CD4-positive, alpha-beta memory T cell (primary cell): ENCODE measurements around the gene RRM1. TPM values are rescaled to one million over a fixed set of nuclear protein-coding genes. Genes with fewer than 3 reads are reported as not detected.
A peak's percentile ranks its signal among the peaks of the same experiment; 100 is the strongest.

Experiments
- CTCF ChIA-PET: fragments of 350-600 bp; sonication (Branson Sonifier 250); formaldehyde crosslinking; loops from one replicate; lab custom pipeline; 2021; ENCODE audit warnings: inconsistent platforms; ENCODE audit not compliant: partially characterized antibody; lab: Charles Lee
- POLR2A ChIA-PET: fragments of 350-600 bp; sonication (Branson Sonifier 250); formaldehyde crosslinking; loops from one replicate; lab custom pipeline; 2021; ENCODE audit not compliant: partially characterized antibody; lab: Charles Lee
- DNase-seq, 5 donors: peaks; one replicate each; pipeline versions ENCODE4 v3.0.0 to v3.0.0-alpha.2; 2020 to 2022; ENCODE audit warnings: mixed read lengths in 1 of 5
- H3K27ac ChIP-seq: one replicate; pipeline ENCODE4 v1.7.0; 2013; ENCODE audit warnings: low read depth, low read length
- H3K27me3 ChIP-seq: 2 replicates; pipeline ENCODE4 v1.7.0; 2013; ENCODE audit warnings: mild to moderate bottlenecking, low read length, moderate library complexity; ENCODE audit not compliant: insufficient read depth
- H3K36me3 ChIP-seq: 2 replicates; pipeline ENCODE4 v1.7.0; 2013; ENCODE audit warnings: mild to moderate bottlenecking, low read length, moderate library complexity; ENCODE audit not compliant: insufficient read depth
- H3K4me1 ChIP-seq: 2 replicates; pipeline ENCODE4 v1.7.0; 2013; ENCODE audit warnings: mild to moderate bottlenecking, low read length, moderate library complexity; ENCODE audit not compliant: insufficient read depth
- H3K4me3 ChIP-seq, 2 donors: one replicate each; pipeline ENCODE4 v1.7.0; 2013; ENCODE audit warnings: low read length in 2 of 2, mild to moderate bottlenecking in 1 of 2
- H3K9me3 ChIP-seq, 2 donors: one replicate each; pipeline ENCODE4 v1.7.0; 2013; ENCODE audit warnings: low read length in 2 of 2, control low read depth in 1 of 2; ENCODE audit not compliant: control insufficient read depth in 1 of 2
- H3K27ac Mint-ChIP-seq, 7 donors: one replicate each; pipeline ENCODE4 v1.8.0; 2020 to 2021; ENCODE audit warnings: mixed read lengths in 7 of 7, mild to moderate bottlenecking in 6 of 7, inconsistent platforms in 3 of 7, moderate library complexity in 3 of 7
- H3K27me3 Mint-ChIP-seq, 2 donors: one replicate each; pipeline ENCODE4 v1.8.0; 2020 to 2021; ENCODE audit warnings: mixed read lengths in 2 of 2
- H3K36me3 Mint-ChIP-seq, 2 donors: one replicate each; pipeline ENCODE4 v1.8.0; 2020 to 2021; ENCODE audit warnings: mixed read lengths in 2 of 2, inconsistent platforms in 1 of 2, mild to moderate bottlenecking in 1 of 2
- H3K4me1 Mint-ChIP-seq, 4 donors: one replicate each; pipeline ENCODE4 v1.8.0; 2020 to 2021; ENCODE audit warnings: mixed read lengths in 4 of 4, mild to moderate bottlenecking in 1 of 4
- H3K4me3 Mint-ChIP-seq, 8 donors: one replicate each; pipeline ENCODE4 v1.8.0; 2020 to 2021; ENCODE audit warnings: mixed read lengths in 8 of 8, mild to moderate bottlenecking in 7 of 8, moderate library complexity in 6 of 8, inconsistent platforms in 3 of 8
- H3K9me3 Mint-ChIP-seq, 8 donors: one replicate each; pipeline ENCODE4 v1.8.0; 2020 to 2021; ENCODE audit warnings: mixed read lengths in 8 of 8, mild to moderate bottlenecking in 5 of 8, inconsistent platforms in 3 of 8, moderate library complexity in 1 of 8
- intact Hi-C: fragments of 100-400 bp; cut with micrococcal nuclease; formaldehyde crosslinking; loops from one replicate; pipeline ENCODE4 v1.15.1; 2023
- polyA plus RNA-seq, 2 donors: library from polyadenylated mRNA; unstranded; fragments of 300-500 nt; fragmentation: Illumina TruSeq; gene quantifications; one replicate each; pipeline ENCODE4 v1.2.3, GENCODE V29; 2021
- total RNA-seq, 2 experiments: library from RNA; stranded (reverse); gene quantifications; one replicate each; pipeline ENCODE4 v1.2.3, GENCODE V29; 2021

RRM1 gene
- total and polyA plus RNA-seq, 4 experiments from 2014 or later, result 38.0 to 49.9 (median 44.3) TPM

DNA sequence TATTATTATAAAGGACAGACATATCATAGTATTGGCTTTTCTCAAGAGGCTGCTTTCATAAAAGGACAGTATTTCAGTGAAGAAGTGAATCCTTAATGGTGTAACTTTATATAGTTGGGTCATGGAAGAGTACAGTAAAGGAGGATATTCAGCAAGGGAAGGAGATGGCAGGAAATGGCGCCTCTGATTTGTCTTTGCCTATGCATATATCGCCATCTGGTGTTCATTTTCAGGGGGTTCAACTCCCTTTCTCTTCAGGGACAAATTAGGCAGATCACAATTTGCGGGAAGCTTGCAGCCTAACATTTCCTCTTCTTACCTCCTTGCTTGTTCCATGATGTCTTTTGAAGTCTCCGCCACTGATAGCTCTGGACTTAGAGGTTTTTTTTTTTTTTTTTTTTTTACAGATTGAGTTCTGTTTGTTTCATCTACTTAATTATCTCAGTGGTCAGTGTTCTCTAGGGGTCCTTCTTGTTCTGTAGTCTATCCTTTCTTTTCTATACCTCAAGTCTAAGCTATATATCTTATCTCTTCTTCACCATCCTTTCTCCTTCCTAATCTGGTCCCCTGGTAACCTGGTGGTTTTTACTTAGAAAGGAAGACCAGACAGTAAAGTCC, 21.8 kb upstream of the RRM1 start:
- Mint-ChIP-seq H3K4me1 (peaks cover 40 to 63% (median 49%) of the 10 kb centered on the region in 4 donors), H3K36me3 (peaks cover 27 to 32% of the 10 kb centered on the region in 2 donors), H3K27ac (peak overlapping the region; percentile 33 to 92 (median 88)), H3K27me3 (no peaks in the 10 kb centered on the region), H3K9me3 (peaks cover 0 to 3% (median 0%) of the 10 kb centered on the region in 8 donors), H3K4me3 (no peak overlapping the region)
- intact Hi-C loops, result loop anchor here (1.0 kb wide), 6 partner anchors 130 to 463 kb away; no protein-coding TSS in a partner anchor
- Histone ChIP-seq H3K36me3 (peaks cover 19% of the 10 kb centered on the region), H3K27me3 (no peaks in the 10 kb centered on the region), H3K27ac (peak overlapping the region; percentile 17), H3K4me3 (no peak overlapping the region), H3K4me1 (peaks cover 39% of the 10 kb centered on the region), H3K9me3 (no peaks in the 10 kb centered on the region)
- POLR2A ChIA-PET, result interaction anchor here (0.7 to 4.5 kb wide), 19 partner anchors 9 to 264 kb away, joined by 3 to 82 read pairs (median 5); partner anchors contain the start of genes RHOG and STIM1
- CTCF ChIA-PET, result interaction anchor here (0.5 to 24.3 kb wide), 66 partner anchors 9 to 396 kb away, joined by 3 to 934 read pairs (median 5); partner anchors contain the start of genes PGAP2, RHOG and STIM1
- DNase-seq, result peak; percentile 64 to 77 (median 76)

DNA sequence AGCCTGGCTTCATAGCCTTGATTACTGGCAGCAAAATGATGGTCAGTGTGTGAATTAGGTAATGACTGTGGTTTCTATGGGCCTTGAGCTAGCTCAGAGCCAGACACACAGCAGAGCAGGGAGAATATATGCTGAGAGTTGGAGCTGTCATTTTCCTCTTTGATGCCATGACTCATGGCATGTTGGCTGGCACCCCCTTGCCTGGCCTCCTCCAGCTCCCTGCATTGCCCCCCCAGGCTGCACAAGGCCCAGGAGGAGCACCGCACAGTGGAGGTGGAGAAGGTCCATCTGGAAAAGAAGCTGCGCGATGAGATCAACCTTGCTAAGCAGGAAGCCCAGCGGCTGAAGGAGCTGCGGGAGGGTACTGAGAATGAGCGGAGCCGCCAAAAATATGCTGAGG, 20.3 kb upstream of the RRM1 start:
- ChIA-PET POLR2A (interaction anchor here (1.4 to 4.5 kb wide), 5 partner anchors 124 to 249 kb away, joined by 4 to 82 read pairs (median 42); partner anchors contain the start of genes RHOG and STIM1), CTCF (interaction anchor here (1.2 to 24.3 kb wide), 17 partner anchors 9 to 265 kb away, joined by 3 to 934 read pairs (median 23); partner anchors contain the start of genes PGAP2, RHOG and STIM1)
- peaks cover 24% of the 10 kb centered on the region for H3K4me1 ChIP-seq
- H3K27me3 ChIP-seq, result no peaks in the 10 kb centered on the region
- H3K27ac Mint-ChIP-seq, result peak overlapping the region in 3 of 7 donors; percentile 18 to 53 (median 52)
- no peak overlapping the region for H3K4me3 ChIP-seq
- H3K36me3 Mint-ChIP-seq, result peaks cover 27 to 37% of the 10 kb centered on the region in 2 donors
- peaks cover 27 to 52% (median 35%) of the 10 kb centered on the region in 4 donors for H3K4me1 Mint-ChIP-seq
- no peaks in the 10 kb centered on the region for H3K27me3 Mint-ChIP-seq
- H3K36me3 ChIP-seq, result peaks cover 19% of the 10 kb centered on the region
- DNase-seq, result no peak
- no peaks in the 10 kb centered on the region for H3K9me3 ChIP-seq
- intact Hi-C loops, result no loop called here
- peaks cover 0 to 3% (median 0%) of the 10 kb centered on the region in 8 donors for H3K9me3 Mint-ChIP-seq
- no peak overlapping the region for H3K27ac ChIP-seq
- H3K4me3 Mint-ChIP-seq, result no peak overlapping the region

DNA sequence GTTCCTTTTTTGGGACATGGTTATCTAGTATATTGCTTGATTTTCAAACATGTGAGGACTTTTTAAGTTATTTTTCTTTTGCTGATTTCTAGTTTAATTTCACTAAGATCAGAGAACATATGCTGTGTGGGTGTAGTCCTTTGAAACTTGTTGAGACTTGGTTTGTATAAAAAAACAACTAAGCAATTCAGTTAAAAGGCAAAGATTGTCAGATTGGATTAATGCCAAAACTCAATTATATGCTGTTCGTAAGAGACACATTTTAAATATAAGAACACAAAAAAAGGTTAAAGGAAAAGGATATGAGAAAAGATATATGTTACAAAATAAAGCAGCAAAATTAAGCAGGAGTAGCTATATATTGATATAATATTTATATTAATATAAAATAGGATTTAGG, 17.8 kb upstream of the RRM1 start:
- ChIA-PET CTCF (interaction anchor here (1.1 to 24.3 kb wide), 2 partner anchors 9 to 233 kb away, joined by 4 to 934 read pairs; partner anchors contain the start of genes RHOG and STIM1), POLR2A (no interaction called here)
- Mint-ChIP-seq H3K9me3 (peaks cover 0 to 1% (median 0%) of the 10 kb centered on the region in 8 donors), H3K4me1 (peaks cover 17 to 39% (median 21%) of the 10 kb centered on the region in 4 donors), H3K27me3 (no peaks in the 10 kb centered on the region), H3K4me3 (peak overlapping the region in 2 of 8 donors; percentile 57), H3K36me3 (peaks cover 35 to 38% of the 10 kb centered on the region in 2 donors), H3K27ac (peak overlapping the region in 5 of 7 donors; percentile 18 to 72 (median 43))
- H3K27ac ChIP-seq, result no peak overlapping the region
- peaks cover 17% of the 10 kb centered on the region for H3K4me1 ChIP-seq
- intact Hi-C loops, result no loop called here
- H3K4me3 ChIP-seq, result no peak overlapping the region
- no peaks in the 10 kb centered on the region for H3K9me3 ChIP-seq
- no peak for DNase-seq
- H3K36me3 ChIP-seq, result peaks cover 25% of the 10 kb centered on the region
- H3K27me3 ChIP-seq, result no peaks in the 10 kb centered on the region

DNA sequence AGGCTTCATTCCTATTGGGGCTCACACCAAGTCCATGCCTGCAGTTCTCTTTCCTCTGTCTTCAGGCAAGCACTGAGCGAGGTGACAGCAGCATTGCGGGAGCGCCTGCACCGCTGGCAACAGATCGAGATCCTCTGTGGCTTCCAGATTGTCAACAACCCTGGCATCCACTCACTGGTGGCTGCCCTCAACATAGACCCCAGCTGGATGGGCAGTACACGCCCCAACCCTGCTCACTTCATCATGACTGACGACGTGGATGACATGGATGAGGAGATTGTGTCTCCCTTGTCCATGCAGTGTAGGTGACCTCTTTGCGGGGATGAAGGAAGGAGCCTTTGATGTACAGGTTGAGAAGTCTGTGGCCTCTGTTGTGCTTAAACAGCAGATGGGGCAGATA, 11.4 kb upstream of the RRM1 start:
- ChIA-PET CTCF (interaction anchor here (4.3 to 6.3 kb wide), 2 partner anchors 10 to 233 kb away, joined by 27 to 58 read pairs; no protein-coding TSS in a partner anchor), POLR2A (interaction anchor here (0.8 kb wide), 1 partner anchor 15 kb away, joined by 3 read pairs; no protein-coding TSS in a partner anchor)
- peak overlapping the region in 6 of 7 donors; percentile 48 to 95 (median 68) for H3K27ac Mint-ChIP-seq
- peaks cover 61 to 70% of the 10 kb centered on the region in 2 donors for H3K36me3 Mint-ChIP-seq
- no peaks in the 10 kb centered on the region for H3K9me3 ChIP-seq
- H3K4me1 Mint-ChIP-seq, result peaks cover 14 to 31% (median 21%) of the 10 kb centered on the region in 4 donors
- no peaks in the 10 kb centered on the region for H3K27me3 Mint-ChIP-seq
- no peak overlapping the region for H3K27ac ChIP-seq
- intact Hi-C loops, result no loop called here
- DNase-seq, result no peak
- no peaks in the 10 kb centered on the region for H3K27me3 ChIP-seq
- peaks cover 39% of the 10 kb centered on the region for H3K36me3 ChIP-seq
- peaks cover 17% of the 10 kb centered on the region for H3K4me1 ChIP-seq
- H3K9me3 Mint-ChIP-seq, result no peaks in the 10 kb centered on the region
- H3K4me3 Mint-ChIP-seq, result no peak overlapping the region
- H3K4me3 ChIP-seq, result no peak overlapping the region

DNA sequence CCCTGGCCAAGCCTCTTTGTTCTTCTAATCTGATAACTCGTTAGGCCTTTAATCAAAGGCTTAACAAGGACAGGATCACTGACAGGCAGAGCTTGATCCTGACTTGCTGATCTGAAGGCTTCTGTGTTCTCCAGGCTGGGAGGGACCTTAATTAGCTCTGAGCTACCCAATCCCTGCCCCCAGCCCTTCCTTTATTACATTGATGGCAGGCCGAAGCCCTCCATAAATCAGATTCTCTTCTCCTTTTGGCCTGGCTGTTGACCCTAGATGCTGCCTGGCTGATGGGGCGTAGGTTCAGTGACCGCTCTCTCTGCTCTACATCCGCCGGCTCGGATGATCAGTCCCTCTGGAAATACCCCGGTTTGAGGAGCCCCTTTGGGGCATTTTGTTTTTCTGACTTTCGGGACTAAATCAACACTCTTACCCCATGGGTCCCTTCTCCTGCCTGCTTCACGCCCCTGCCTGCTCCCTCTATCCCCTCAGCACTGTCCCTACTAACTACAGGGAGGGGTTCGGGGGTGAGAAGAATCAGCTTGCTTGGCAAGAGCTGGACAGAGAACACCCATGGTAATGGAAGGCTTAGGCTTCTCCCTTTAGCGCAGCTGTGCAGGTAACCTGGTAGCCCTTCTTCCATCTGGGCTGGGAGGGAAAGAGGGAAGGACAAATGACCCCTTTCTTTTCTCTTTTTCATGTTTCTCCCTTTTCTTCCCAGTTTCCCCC, 10.0 kb upstream of the RRM1 start:
- no peak overlapping the region for H3K4me3 ChIP-seq
- ChIA-PET POLR2A (interaction anchor here (0.7 to 1.6 kb wide), 3 partner anchors 11 to 243 kb away, joined by 3 to 5 read pairs (median 3); no protein-coding TSS in a partner anchor), CTCF (interaction anchor here (1.6 to 6.3 kb wide), 2 partner anchors 12 to 231 kb away, joined by 3 to 58 read pairs; no protein-coding TSS in a partner anchor)
- no peaks in the 10 kb centered on the region for H3K9me3 ChIP-seq
- H3K27ac ChIP-seq, result no peak overlapping the region
- H3K4me1 Mint-ChIP-seq, result peaks cover 21 to 45% (median 31%) of the 10 kb centered on the region in 4 donors
- intact Hi-C loops, result no loop called here
- H3K27ac Mint-ChIP-seq, result peak overlapping the region in 6 of 7 donors; percentile 14 to 89 (median 54)
- H3K27me3 Mint-ChIP-seq, result no peaks in the 10 kb centered on the region
- H3K9me3 Mint-ChIP-seq, result no peaks in the 10 kb centered on the region
- no peaks in the 10 kb centered on the region for H3K27me3 ChIP-seq
- H3K36me3 Mint-ChIP-seq, result peaks cover 65 to 73% of the 10 kb centered on the region in 2 donors
- peaks cover 27% of the 10 kb centered on the region for H3K4me1 ChIP-seq
- H3K4me3 Mint-ChIP-seq, result no peak overlapping the region
- H3K36me3 ChIP-seq, result peaks cover 39% of the 10 kb centered on the region
- DNase-seq, result no peak

DNA sequence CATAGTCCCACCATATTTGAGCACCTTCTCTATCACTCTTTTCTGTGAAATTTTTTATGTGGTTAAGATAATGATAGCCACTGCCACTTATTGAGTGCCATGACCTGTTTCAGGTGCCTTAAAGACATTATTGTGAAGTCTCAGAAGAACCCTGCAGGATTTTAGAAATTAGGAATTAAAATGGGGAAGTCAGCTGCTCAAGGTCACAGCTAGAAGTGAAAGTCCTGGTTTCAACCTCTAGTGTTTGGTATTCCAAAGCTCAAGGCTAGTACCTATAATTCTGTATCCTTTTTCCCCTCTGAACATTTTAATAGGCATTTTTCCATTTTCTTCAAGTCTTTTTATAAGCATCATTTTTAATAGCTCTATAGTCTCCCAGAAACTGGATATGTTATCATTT, 9.0 kb upstream of the RRM1 start:
- no peak overlapping the region for H3K27ac ChIP-seq
- DNase-seq, result no peak
- Mint-ChIP-seq H3K4me1 (peaks cover 31 to 55% (median 40%) of the 10 kb centered on the region in 4 donors), H3K4me3 (no peak overlapping the region), H3K27ac (peak overlapping the region in 5 of 7 donors; percentile 23 to 62 (median 55)), H3K9me3 (peaks cover 0 to 2% (median 0%) of the 10 kb centered on the region in 8 donors), H3K36me3 (peaks cover 66 to 78% of the 10 kb centered on the region in 2 donors), H3K27me3 (no peaks in the 10 kb centered on the region)
- intact Hi-C loops, result no loop called here
- no peaks in the 10 kb centered on the region for H3K27me3 ChIP-seq
- no peaks in the 10 kb centered on the region for H3K9me3 ChIP-seq
- POLR2A ChIA-PET, result interaction anchor here (1.6 kb wide), 1 partner anchor 244 kb away, joined by 5 read pairs; no protein-coding TSS in a partner anchor
- peaks cover 39% of the 10 kb centered on the region for H3K36me3 ChIP-seq
- no peak overlapping the region for H3K4me3 ChIP-seq
- CTCF ChIA-PET, result interaction anchor here (1.3 to 6.3 kb wide), 3 partner anchors 13 to 242 kb away, joined by 3 to 58 read pairs (median 3); no protein-coding TSS in a partner anchor
- peaks cover 37% of the 10 kb centered on the region for H3K4me1 ChIP-seq
